ENCODE results near the gene HBE1.

Gene HBE1

DNA sequence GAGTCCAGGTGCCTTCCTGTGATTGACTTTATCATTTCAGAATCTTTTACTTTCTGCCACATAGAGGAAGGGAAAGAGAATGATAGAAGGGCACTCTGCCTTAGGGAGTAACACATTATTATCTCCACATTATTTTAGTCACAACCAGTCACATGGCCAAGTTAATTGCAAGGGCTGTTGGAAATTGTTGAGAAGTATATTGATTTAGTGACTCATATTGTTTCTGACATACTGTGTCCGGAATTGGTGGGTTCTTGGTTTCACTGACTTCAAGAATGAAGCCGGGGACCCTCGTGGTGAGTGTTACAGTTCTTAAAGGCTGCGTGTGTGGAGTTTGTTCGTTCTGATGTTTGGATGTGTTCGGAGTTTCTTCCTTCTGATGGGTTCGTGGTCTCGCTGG lies 23.3 kb upstream of the HBE1 start:
- DNase-seq = no peak
- no peaks in the 10 kb centered on the region for H3K4me1 Mint-ChIP-seq
- no peak overlapping the region for H3K4me3 Mint-ChIP-seq
- H3K27ac Mint-ChIP-seq = no peak overlapping the region
- no peaks in the 10 kb centered on the region for H3K9me3 Mint-ChIP-seq
- no peaks in the 10 kb centered on the region for H3K36me3 Mint-ChIP-seq (ENCODE audit: low read depth)
- H3K27me3 Mint-ChIP-seq (ENCODE audit: low read depth, poor library complexity) = peaks cover 7% of the 10 kb centered on the region
- TF ChIP-seq, protein P1, sequence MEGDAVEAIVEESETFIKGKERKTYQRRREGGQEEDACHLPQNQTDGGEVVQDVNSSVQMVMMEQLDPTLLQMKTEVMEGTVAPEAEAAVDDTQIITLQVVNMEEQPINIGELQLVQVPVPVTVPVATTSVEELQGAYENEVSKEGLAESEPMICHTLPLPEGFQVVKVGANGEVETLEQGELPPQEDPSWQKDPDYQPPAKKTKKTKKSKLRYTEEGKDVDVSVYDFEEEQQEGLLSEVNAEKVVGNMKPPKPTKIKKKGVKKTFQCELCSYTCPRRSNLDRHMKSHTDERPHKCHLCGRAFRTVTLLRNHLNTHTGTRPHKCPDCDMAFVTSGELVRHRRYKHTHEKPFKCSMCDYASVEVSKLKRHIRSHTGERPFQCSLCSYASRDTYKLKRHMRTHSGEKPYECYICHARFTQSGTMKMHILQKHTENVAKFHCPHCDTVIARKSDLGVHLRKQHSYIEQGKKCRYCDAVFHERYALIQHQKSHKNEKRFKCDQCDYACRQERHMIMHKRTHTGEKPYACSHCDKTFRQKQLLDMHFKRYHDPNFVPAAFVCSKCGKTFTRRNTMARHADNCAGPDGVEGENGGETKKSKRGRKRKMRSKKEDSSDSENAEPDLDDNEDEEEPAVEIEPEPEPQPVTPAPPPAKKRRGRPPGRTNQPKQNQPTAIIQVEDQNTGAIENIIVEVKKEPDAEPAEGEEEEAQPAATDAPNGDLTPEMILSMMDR (IDR thresholded peaks at IDR 0.05) = no peak

DNA sequence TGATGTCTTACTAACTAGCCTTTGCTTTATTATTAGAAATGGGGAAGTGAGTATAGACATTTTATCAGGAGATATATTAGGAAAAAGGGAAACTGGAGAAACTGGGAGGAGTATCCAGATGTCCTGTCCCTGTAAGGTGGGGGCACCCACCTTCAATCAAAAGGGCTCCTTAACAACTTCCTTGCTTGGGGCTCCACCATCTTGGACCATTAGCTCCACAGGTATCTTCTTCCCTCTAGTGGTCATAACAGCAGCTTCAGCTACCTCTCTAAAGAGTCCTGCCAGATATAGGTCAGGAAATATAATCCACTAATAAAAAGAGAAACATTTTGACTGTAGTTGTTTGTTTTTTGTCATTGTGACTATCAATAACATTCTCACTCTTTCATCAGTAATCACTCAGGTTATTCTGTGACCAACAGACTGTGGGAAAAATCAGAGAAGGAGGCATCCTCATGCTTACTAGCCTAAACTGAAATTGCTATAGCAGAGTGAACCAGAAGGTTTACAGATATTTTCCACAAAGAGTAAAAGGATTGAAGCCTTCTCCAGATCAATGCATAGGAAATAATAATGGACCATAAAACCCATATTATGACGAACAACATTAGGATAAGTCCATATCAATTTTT lies 21.6 kb upstream of the HBE1 start:
- peaks cover 7% of the 10 kb centered on the region for H3K27me3 Mint-ChIP-seq (ENCODE audit: low read depth, poor library complexity)
- no peaks in the 10 kb centered on the region for H3K36me3 Mint-ChIP-seq (ENCODE audit: low read depth)
- DNase-seq = no peak
- H3K27ac Mint-ChIP-seq = no peak overlapping the region
- no peak overlapping the region for H3K4me3 Mint-ChIP-seq
- TF ChIP-seq, protein P1 (IDR thresholded peaks at IDR 0.05) = peak; percentile 56
- H3K4me1 Mint-ChIP-seq = no peaks in the 10 kb centered on the region
- no peaks in the 10 kb centered on the region for H3K9me3 Mint-ChIP-seq

DNA sequence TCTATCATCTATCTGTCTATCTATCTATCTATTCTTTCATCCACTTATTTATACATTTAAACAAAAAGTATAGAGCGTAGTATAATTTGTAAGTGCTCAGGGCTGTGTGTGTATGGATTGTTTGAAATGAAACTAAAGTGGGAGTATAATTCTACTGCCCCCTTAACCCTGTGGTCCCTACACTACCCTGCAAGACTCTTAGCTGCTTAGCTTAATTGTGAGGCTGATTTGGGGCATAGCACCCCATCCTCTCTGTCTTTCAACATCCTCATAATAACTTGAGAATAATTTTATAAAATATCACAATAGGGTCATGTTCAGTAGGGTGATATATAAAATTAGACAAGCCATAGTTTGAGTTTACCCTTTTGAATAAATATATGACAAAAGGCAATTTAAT lies 20.4 kb upstream of the HBE1 start:
- TF ChIP-seq, protein P1 (IDR thresholded peaks at IDR 0.05) = no peak
- no peak for DNase-seq
- Mint-ChIP-seq H3K9me3 (no peaks in the 10 kb centered on the region), H3K27me3 (ENCODE audit: low read depth, poor library complexity) (peaks cover 7% of the 10 kb centered on the region), H3K4me3 (no peak overlapping the region), H3K36me3 (ENCODE audit: low read depth) (no peaks in the 10 kb centered on the region), H3K27ac (no peak overlapping the region), H3K4me1 (no peaks in the 10 kb centered on the region)

DNA sequence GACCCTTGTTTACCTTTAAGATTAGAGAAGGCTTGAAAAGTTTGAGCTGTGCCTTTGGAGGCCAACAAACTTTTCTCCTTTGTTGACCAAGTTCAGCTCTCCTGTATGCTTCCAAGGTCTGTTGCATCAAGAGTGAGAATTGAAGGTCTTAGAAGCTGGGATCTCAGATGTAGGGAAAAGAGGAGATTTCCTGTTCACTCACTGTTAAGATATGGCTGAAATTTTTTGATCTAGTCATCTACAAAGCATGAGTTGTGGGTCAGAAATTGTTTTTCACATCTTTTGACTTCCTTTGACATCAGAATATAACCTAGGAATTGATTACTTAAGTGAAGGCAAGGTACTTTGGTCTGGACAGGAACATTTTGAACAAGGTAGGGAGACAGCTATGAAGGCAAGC lies 20.0 kb upstream of the HBE1 start:
- TF ChIP-seq, protein P1 (IDR thresholded peaks at IDR 0.05) = no peak
- H3K9me3 Mint-ChIP-seq = no peaks in the 10 kb centered on the region
- H3K36me3 Mint-ChIP-seq (ENCODE audit: low read depth) = no peaks in the 10 kb centered on the region
- no peaks in the 10 kb centered on the region for H3K4me1 Mint-ChIP-seq
- peaks cover 10% of the 10 kb centered on the region for H3K27me3 Mint-ChIP-seq (ENCODE audit: low read depth, poor library complexity)
- no peak overlapping the region for H3K4me3 Mint-ChIP-seq
- DNase-seq = no peak
- H3K27ac Mint-ChIP-seq = no peak overlapping the region

DNA sequence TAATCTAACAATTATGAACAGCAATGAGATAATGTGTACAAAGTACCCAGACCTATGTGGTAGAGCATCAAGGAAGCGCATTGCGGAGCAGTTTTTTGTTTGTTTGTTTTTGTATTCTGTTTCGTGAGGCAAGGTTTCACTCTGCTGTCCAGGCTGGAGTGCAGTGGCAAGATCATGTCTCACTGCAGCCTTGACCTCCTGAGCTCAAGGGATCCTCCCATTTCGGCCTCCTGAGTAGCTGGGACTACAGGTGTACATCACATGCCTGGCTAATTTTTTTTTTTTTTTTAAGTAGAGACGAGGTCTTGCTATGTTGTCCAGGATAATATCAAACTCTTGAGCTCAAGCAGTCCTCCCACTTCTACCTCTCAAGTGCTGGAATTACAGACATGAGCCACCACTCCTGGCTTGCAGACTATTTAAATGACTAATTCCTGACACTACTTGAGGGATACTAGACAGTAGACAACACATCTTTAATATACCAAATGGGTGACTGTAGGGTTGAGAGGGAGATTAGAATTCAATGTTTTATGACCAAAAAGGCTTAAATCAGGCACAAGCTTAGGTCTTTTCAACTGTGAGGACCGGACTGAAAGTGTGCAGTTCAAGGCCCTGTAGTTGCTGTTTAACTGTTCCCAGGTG lies 19.3 kb upstream of the HBE1 start:
- no peak for DNase-seq
- no peaks in the 10 kb centered on the region for H3K36me3 Mint-ChIP-seq (ENCODE audit: low read depth)
- TF ChIP-seq, protein P1 (IDR thresholded peaks at IDR 0.05) = no peak
- peaks cover 10% of the 10 kb centered on the region for H3K27me3 Mint-ChIP-seq (ENCODE audit: low read depth, poor library complexity)
- H3K4me1 Mint-ChIP-seq = no peaks in the 10 kb centered on the region
- H3K27ac Mint-ChIP-seq = no peak overlapping the region
- H3K4me3 Mint-ChIP-seq = no peak overlapping the region
- no peaks in the 10 kb centered on the region for H3K9me3 Mint-ChIP-seq
